Gastrocnemius medialis (tissue), 4 donors: ENCODE data around the gene DNAJB5. TPM values are rescaled to one million over a fixed set of nuclear protein-coding genes. Genes with fewer than 3 reads are reported as not detected.

Source experiments
- ATAC-seq, 2 donors: fragments of 150-250 bp; one replicate each; pipeline ENCODE4 v1.9.1; 2016
- DNase-seq, 2 donors: peaks; one replicate each; pipeline ENCODE4 v3.0.0-alpha.2; 2019
- H3K27ac ChIP-seq, 4 donors: fragments of 200-600 bp; sonication (generic); 1 replicate in 1 of 4; 2 replicates in 3 of 4; pipeline ENCODE4 v1.5.1; 2016 to 2018; ENCODE audit warnings: mild to moderate bottlenecking in 2 of 4, moderate library complexity in 1 of 4
- H3K27me3 ChIP-seq, 3 donors: fragments of 200-600 bp; sonication (generic) in 2 of 3; 1 replicate in 1 of 3; 2 replicates in 2 of 3; pipeline versions ENCODE4 v1.5.1 to v1.6.0; 2016 to 2019; ENCODE audit warnings: mild to moderate bottlenecking in 1 of 3, moderate library complexity in 1 of 3
- H3K36me3 ChIP-seq, 2 donors: fragments of 200-600 bp; sonication (generic) in 1 of 2; one replicate each; pipeline ENCODE4 v1.5.1; 2017 to 2018
- H3K4me1 ChIP-seq, 2 donors: fragments of 200-600 bp; sonication (generic) in 1 of 2; one replicate each; pipeline ENCODE4 v1.5.1; 2016 to 2017; ENCODE audit warnings: mild to moderate bottlenecking in 2 of 2
- H3K4me3 ChIP-seq, 4 donors: fragments of 200-600 bp; sonication (generic) in 3 of 4; 1 replicate in 1 of 4; 2 replicates in 3 of 4; pipeline ENCODE4 v1.5.1; 2016 to 2019; ENCODE audit warnings: mild to moderate bottlenecking in 2 of 4
- H3K9me3 ChIP-seq, 3 donors: fragments of 200-600 bp; sonication (generic) in 2 of 3; 1 replicate in 1 of 3; 2 replicates in 2 of 3; pipeline ENCODE4 v1.5.1; 2016 to 2019
- CTCF ChIP-seq, 5 experiments: fragments of 450-650 bp in 3 of 5; fragments of 200-600 bp in 2 of 5; sonication (generic) in 2 of 5; IDR thresholded peaks in 4 of 5; conservative IDR thresholded peaks in 1 of 5; 1 replicate in 4 of 5; 2 replicates in 1 of 5; pipeline ENCODE4 v1.5.1; 2016 to 2019; ENCODE audit warnings: antibody characterized with exemption in 5 of 5, mild to moderate bottlenecking in 3 of 5, moderate library complexity in 3 of 5
- POLR2A ChIP-seq, 2 donors: fragments of 450-650 bp; IDR thresholded peaks; one replicate each; pipeline ENCODE4 v1.6.1; 2017; ENCODE audit warnings: antibody characterized with exemption in 2 of 2, mild to moderate bottlenecking in 2 of 2, moderate library complexity in 2 of 2
- in situ Hi-C, 4 donors: fragments of 200-750 bp; cut with MboI; loops; one replicate each; pipeline versions ENCODE4 v1.15.0 to v1.8.0; 2017; ENCODE audit warnings: low sequenced_read_pairs in 4 of 4
- intact Hi-C: fragments of 100-400 bp; cut with DNase I; formaldehyde crosslinking; loops from one replicate; pipeline ENCODE4 v1.15.1; 2023; ENCODE audit warnings: low total_unique reads
- total RNA-seq, 4 donors: library from RNA; depleted of rRNA; stranded (reverse); fragments of >200 nt; gene quantifications; one replicate each; pipeline versions ENCODE4 v1.1.0 to v1.2.3, GENCODE V29; 2016

The DNAJB5 gene
- total RNA-seq, 4 donors from 2014 or later, result 75.3 to 187 (median 128) TPM

- ATAC-seq, result peak; percentile 14 to 25
- intact Hi-C loops, result loop anchor here (2.0 to 10.0 kb wide), 8 partner anchors 435 to 1827 kb away; partner anchors contain the start of genes B4GALT1, CCDC107, HINT2 and RMRP
- H3K4me1 ChIP-seq, result peaks cover 47 to 55% of the 10 kb centered on the region in 2 donors
These were observed 4.1 kb downstream of the DNAJB5 start for GRCh38 chr9:34993502-34994259.

GRCh38 chr9:34994260-34994899 is 4.8 kb downstream of the DNAJB5 start:
- H3K27me3 ChIP-seq, result no peaks in the 10 kb centered on the region
- peak; percentile 8 to 10 for ATAC-seq
- TF ChIP-seq CTCF (IDR thresholded peaks at IDR 0.05 in 4 of 5, conservative IDR thresholded peaks at IDR 0.05 in 1 of 5), result peak; percentile 39 to 74 (median 53)
- no peak for TF ChIP-seq POLR2A (IDR thresholded peaks at IDR 0.05)
- no peaks in the 10 kb centered on the region for H3K9me3 ChIP-seq
- peaks cover 45 to 55% of the 10 kb centered on the region in 2 donors for H3K4me1 ChIP-seq
- DNase-seq, result peak in 1 of 2 donors; percentile 67
- H3K36me3 ChIP-seq, result peaks cover 2 to 16% of the 10 kb centered on the region in 2 donors
- peak overlapping the region; percentile 58 to 73 (median 67) for H3K4me3 ChIP-seq
- peak overlapping the region in 1 of 4 donors; percentile 93 for H3K27ac ChIP-seq
- intact Hi-C loops, result loop anchor here (5.0 to 10.0 kb wide), 5 partner anchors 568 to 950 kb away; partner anchors contain the start of genes CCDC107, HINT2, RMRP and SIT1
- in situ Hi-C loops, result no loop called here

More at GRCh38 chr9:34993502-34994259, 4.1 kb downstream of the DNAJB5 start:
- in situ Hi-C loops, result no loop called here
- Histone ChIP-seq H3K27ac (peak overlapping the region in 1 of 4 donors; percentile 93), H3K36me3 (peaks cover 2 to 16% of the 10 kb centered on the region in 2 donors), H3K4me3 (peak overlapping the region; percentile 58 to 77 (median 72)), H3K27me3 (no peaks in the 10 kb centered on the region), H3K9me3 (no peaks in the 10 kb centered on the region)
- DNase-seq, result peak; percentile 88 to 98
- no peak for TF ChIP-seq CTCF (IDR thresholded peaks at IDR 0.05 in 4 of 5, conservative IDR thresholded peaks at IDR 0.05 in 1 of 5)
- TF ChIP-seq POLR2A (IDR thresholded peaks at IDR 0.05), result no peak

GRCh38 chr9:34994900-34995669 is 5.5 kb downstream of the DNAJB5 start:
- Histone ChIP-seq H3K27me3 (no peaks in the 10 kb centered on the region), H3K9me3 (no peaks in the 10 kb centered on the region), H3K4me1 (peaks cover 47 to 59% of the 10 kb centered on the region in 2 donors), H3K27ac (peak overlapping the region in 1 of 4 donors; percentile 93), H3K4me3 (peak overlapping the region; percentile 58 to 73 (median 67)), H3K36me3 (peaks cover 2 to 22% of the 10 kb centered on the region in 2 donors)
- in situ Hi-C loops, result no loop called here
- ATAC-seq (peak; percentile 11 to 25), DNase-seq (peak; percentile 60 to 90)
- intact Hi-C loops, result loop anchor here (5.0 to 10.0 kb wide), 5 partner anchors 567 to 950 kb away; partner anchors contain the start of genes CCDC107, HINT2, RMRP and SIT1
- TF ChIP-seq CTCF (IDR thresholded peaks at IDR 0.05 in 4 of 5, conservative IDR thresholded peaks at IDR 0.05 in 1 of 5) (no peak), POLR2A (IDR thresholded peaks at IDR 0.05) (no peak)

GRCh38 chr9:34995670-34996060 is 6.1 kb downstream of the DNAJB5 start:
- TF ChIP-seq POLR2A (IDR thresholded peaks at IDR 0.05) (no peak), CTCF (IDR thresholded peaks at IDR 0.05 in 4 of 5, conservative IDR thresholded peaks at IDR 0.05 in 1 of 5) (no peak)
- intact Hi-C loops, result loop anchor here (10.0 kb wide), 3 partner anchors 659 to 951 kb away; partner anchors contain the start of genes CCDC107, HINT2, RMRP and SIT1
- peaks cover 47 to 60% of the 10 kb centered on the region in 2 donors for H3K4me1 ChIP-seq

More at GRCh38 chr9:34995670-34996060, 6.1 kb downstream of the DNAJB5 start:
- Histone ChIP-seq H3K27me3 (no peaks in the 10 kb centered on the region), H3K9me3 (no peaks in the 10 kb centered on the region), H3K36me3 (peaks cover 2 to 22% of the 10 kb centered on the region in 2 donors), H3K4me3 (peak overlapping the region; percentile 58 to 73 (median 67)), H3K27ac (peak overlapping the region in 1 of 4 donors; percentile 93)
- in situ Hi-C loops, result no loop called here
- DNase-seq, result no peak
- ATAC-seq, result no peak
